OCI-LY7 (cell line): ENCODE results near the gene RFC5.

Experiments used
- EZH2phosphoT487 ChIP-seq: fragments of 200-600 bp; sonication (generic); IDR thresholded peaks from 2 replicates; pipeline ENCODE4 v1.6.1; 2018; ENCODE audit warnings: low read depth, borderline replicate concordance, mild to moderate bottlenecking, mixed run types, antibody characterized with exemption, low read length, moderate library complexity, mixed read lengths
- TF ChIP-seq, protein P1 (sequence below): fragments of 200-600 bp; sonication (generic); conservative IDR thresholded peaks from 2 replicates; pipeline ENCODE4 v1.5.1; 2014; ENCODE audit warnings: mild to moderate bottlenecking, antibody characterized with exemption, low read length, moderate library complexity, mixed read lengths

DNA sequence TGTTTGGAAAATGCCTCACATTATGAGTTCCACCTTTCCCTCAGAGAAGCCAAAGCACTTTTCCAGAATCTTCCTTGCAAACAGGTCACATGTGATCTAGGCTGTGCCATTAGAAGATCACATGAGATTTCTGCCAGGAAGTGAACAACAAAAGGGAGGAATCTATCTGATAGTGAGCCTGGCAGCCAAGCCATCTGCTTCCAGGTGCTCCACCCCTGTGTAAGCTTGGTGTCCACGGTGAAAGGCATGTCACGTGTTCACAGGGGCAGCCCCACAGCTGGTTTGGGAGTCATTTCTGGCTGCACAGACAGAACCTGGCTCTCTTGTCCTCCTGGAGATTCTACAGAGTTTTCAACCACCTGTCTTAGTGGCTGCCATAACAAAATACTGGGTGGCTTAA lies 44.2 kb upstream of the RFC5 start:
- TF ChIP-seq, protein P1, sequence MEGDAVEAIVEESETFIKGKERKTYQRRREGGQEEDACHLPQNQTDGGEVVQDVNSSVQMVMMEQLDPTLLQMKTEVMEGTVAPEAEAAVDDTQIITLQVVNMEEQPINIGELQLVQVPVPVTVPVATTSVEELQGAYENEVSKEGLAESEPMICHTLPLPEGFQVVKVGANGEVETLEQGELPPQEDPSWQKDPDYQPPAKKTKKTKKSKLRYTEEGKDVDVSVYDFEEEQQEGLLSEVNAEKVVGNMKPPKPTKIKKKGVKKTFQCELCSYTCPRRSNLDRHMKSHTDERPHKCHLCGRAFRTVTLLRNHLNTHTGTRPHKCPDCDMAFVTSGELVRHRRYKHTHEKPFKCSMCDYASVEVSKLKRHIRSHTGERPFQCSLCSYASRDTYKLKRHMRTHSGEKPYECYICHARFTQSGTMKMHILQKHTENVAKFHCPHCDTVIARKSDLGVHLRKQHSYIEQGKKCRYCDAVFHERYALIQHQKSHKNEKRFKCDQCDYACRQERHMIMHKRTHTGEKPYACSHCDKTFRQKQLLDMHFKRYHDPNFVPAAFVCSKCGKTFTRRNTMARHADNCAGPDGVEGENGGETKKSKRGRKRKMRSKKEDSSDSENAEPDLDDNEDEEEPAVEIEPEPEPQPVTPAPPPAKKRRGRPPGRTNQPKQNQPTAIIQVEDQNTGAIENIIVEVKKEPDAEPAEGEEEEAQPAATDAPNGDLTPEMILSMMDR, result no peak
- TF ChIP-seq EZH2phosphoT487, result no peak
